Breast epithelium (tissue), 3 donors: Measurements from ENCODE around the gene NFIB.
A peak's percentile ranks its signal among the peaks of the same experiment; 100 is the strongest.

Experiments
- CTCF ChIP-seq, 3 donors: fragments of 450-650 bp; IDR thresholded peaks; one replicate each; pipeline ENCODE4 v1.5.1; 2016 to 2017; ENCODE audit warnings: antibody characterized with exemption in 3 of 3, mild to moderate bottlenecking in 3 of 3, moderate library complexity in 3 of 3
- POLR2A ChIP-seq: fragments of 450-650 bp; IDR thresholded peaks from one replicate; pipeline ENCODE4 v1.6.1; 2016; ENCODE audit warnings: antibody characterized with exemption, mild to moderate bottlenecking, moderate library complexity
- POLR2AphosphoS5 ChIP-seq, 3 donors: sonication (generic); formaldehyde crosslinking; IDR thresholded peaks; one replicate each; pipeline ENCODE4 v1.6.1; 2017; ENCODE audit warnings: antibody characterized with exemption in 3 of 3

- no peak for TF ChIP-seq CTCF (IDR thresholded peaks at IDR 0.05)
- no peak for TF ChIP-seq POLR2A
- TF ChIP-seq POLR2AphosphoS5 (IDR thresholded peaks at IDR 0.05): peak; percentile 52 to 73 (median 68)
These were observed 62.5 kb downstream of the NFIB start for GRCh38 chr9:14251154-14252071.
